Stimulated activated CD8-positive, alpha-beta memory T cell treated with anti-CD3 and anti-CD28 coated beads, Interleukin-7, amount 100 ng/mL, for 48 hours (primary cell): ENCODE data around the gene ZNF598.
A peak's percentile ranks its signal among the peaks of the same experiment; 100 is the strongest.
"Not testable (repeated sequence)": the region's sequence is repeated elsewhere in the genome, so short reads cannot be mapped to it uniquely, and the experiment has no call there.

ENCODE experiments used
- DNase-seq, 2 donors: peaks; one replicate each; pipeline ENCODE4 v3.0.0-alpha.2; 2020; ENCODE audit warnings: low read depth in 1 of 2; ENCODE audit errors: extremely low read depth in 1 of 2

The ZNF598 gene

DNA sequence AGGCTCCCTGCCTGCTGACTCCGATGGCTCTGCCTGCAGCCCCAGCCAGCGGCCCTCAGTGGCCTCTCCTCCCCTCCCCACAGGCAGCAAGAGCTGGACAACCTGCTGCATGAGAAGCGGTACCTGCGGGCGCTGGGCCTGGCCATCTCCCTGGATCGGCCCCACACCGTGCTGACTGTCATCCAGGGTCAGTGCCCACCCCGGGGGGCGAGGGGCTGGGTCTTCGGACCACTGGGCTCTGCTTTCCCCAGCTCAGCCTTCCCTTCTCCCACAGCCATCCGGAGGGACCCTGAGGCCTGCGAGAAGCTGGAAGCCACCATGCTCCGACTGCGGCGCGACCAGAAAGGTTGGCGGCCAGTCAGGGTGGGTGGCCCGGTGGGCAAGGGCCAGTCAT, 31.7 kb downstream of the ZNF598 start:
- DNase-seq, result no peak

DNA sequence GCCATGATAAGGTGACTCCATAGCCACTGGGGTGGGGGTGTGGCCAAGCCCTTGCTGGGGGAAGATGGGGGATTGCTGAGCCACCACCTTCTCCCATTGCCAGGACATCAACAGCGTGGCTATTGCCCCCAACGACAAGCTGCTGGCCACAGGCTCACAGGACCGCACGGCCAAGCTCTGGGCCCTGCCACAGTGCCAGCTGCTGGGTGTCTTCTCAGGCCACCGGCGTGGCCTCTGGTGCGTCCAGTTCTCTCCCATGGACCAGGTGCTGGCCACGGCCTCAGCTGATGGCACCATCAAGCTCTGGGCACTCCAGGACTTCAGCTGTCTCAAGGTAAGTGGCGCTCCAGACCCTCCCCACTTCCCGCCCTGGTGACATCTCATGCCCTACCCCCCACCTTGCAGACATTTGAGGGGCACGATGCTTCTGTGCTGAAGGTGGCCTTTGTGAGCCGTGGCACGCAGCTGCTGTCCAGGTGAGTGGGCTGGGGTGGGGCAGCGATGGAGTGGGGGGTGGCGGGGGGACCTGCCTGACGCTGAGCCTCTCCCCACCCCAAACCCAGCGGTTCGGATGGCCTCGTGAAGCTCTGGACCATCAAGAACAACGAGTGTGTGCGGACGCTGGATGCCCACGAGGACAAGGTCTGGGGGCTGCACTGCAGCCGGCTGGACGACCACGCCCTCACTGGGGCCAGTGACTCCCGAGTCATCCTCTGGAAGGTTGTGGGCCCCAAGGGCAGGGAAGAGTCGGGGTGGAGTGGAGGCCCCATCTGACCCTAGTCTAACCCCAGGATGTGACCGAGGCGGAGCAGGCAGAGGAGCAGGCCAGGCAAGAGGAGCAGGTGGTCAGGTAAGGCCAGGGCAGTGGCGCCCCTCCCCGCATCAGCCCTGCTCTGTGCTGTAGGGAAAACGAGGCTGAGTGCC, 32.4 kb downstream of the ZNF598 start:
- DNase-seq, result no peak

DNA sequence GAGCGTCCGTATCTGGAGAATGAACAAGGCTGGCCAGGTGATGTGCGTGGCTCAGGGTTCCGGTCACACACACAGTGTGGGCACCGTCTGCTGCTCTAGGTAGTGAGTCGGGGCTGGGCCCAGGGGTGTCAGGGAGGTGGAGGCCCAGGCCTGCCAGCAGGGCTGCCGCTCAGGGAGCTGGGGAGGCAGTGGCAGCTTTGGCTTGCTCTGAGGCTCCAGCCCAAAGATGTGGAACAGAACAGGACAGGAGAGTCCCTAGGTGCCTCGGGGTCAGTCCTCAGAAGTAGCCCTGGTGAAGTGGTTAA, 33.5 kb downstream of the ZNF598 start:
- DNase-seq, result no peak

DNA sequence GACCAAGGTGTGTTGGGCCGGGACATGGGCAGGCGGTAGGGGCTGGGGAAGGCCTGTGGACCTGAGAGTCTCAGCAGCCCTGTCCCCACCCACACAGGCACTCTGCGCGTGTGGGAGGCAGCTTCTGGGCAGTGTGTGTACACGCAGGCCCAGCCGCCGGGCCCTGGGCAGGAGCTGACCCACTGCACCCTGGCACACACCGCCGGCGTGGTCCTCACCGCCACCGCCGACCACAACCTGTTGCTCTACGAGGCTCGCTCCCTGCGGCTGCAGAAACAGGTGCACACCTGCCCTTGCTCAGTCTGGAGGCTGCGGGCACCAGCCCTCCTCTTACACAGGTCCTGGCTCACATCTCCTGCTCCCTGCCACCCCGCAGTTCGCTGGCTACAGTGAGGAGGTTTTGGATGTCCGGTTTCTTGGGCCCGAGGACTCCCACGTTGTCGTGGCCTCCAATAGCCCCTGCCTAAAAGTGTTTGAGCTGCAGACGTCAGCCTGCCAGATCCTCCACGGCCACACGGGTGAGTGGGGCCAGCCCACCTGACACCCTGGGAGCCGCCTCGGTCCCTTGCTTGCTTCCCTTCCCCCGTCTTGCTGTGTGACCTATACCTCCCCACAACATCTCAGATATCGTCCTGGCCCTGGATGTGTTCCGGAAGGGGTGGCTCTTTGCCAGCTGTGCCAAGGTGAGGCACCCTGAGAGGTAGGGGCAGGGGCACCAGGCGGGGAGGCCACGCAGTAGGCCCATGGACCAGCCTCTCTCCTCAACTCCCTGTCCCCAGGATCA, 34.0 kb downstream of the ZNF598 start:
- DNase-seq, result no peak

DNA sequence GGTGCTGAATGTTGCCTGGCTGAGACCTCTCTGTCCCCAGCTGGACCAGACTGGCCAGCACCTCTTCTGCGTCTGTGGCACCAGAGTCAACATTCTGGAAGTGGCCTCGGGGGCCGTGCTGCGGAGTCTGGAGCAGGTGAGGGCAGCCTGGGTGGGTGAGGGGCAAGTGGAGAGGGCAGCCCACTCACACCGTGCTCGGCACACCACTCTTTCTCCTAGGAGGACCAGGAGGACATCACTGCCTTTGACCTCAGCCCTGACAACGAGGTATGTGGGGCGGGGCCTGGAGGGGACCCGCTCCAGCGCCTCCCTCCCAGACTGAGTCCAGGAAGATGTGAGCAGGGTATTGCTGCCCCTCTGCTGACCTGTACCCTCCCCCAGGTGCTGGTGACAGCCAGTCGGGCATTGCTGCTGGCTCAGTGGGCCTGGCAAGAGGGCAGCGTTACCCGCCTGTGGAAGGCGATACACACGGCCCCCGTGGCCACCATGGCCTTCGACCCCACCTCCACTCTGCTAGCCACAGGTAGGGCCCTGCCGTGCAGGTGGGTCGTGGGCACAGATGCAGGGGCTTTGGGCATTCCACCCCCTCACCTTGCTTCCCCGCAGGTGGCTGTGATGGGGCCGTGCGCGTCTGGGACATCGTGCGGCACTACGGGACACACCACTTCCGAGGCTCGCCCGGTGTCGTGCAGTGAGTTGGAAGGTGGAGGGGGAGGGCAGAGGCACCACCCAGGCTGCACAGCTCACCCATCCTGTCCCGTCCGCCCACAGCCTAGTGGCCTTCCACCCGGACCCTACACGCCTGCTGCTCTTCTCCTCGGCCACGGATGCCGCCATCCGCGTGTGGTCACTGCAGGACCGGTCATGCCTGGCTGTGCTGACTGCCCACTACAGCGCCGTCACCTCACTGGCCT, 35.2 kb downstream of the ZNF598 start:
- DNase-seq, result no peak

DNA sequence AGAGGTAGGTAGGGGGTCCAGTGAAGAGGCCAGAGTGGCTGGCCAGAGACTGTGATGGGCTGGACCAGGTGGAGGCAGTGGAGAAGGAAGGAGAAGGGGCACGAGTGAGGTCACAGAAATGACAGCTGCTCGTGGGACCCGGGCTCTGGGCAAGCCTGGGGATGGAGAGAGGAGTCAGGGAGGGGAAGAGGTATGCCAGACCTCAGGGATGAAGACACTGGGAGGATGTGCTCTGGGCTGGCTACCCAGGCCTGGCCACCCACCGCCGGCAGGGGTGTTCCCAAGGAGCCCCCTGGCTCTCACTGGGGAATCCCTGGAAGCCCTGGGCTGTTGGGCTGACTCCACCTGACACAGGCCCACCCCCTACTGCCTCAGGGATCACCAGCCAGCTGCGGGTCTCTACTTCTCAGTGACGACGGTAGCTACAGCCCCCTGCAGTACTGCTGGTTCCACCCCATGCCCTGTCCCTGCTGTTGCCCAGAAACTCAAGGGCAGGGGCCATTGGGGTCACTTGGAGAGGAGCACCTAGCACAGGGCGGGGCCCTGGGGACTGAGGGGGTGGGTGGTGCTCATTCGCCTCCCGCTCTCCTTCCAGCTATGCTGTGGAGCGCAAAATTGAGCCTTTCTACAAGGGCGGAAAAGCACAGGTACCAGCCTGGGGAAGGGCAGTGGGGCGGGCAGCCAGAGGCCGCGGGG, 36.0 kb downstream of the ZNF598 start:
- DNase-seq, result no peak

DNA sequence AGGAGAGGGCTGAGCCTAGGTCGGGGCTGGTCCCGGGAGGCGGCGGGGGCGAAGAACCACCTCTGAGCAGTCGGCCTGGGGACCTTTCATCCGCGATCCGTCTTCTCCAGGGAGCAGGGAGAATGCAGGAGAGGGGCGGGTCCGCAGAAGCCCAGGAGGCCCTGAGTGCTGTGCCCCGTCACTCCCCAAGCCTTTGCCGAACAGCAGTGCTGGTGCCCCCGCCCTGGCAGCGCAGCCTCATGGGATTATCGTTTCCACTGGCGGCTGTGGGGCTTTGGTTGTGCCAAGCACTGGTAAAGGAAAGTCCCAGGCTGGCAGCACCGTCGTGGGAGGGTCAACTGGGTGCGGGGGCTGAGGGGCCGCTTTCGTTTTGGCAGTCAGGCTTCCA, 37.1 kb downstream of the ZNF598 start:
- DNase-seq, result no peak

DNA sequence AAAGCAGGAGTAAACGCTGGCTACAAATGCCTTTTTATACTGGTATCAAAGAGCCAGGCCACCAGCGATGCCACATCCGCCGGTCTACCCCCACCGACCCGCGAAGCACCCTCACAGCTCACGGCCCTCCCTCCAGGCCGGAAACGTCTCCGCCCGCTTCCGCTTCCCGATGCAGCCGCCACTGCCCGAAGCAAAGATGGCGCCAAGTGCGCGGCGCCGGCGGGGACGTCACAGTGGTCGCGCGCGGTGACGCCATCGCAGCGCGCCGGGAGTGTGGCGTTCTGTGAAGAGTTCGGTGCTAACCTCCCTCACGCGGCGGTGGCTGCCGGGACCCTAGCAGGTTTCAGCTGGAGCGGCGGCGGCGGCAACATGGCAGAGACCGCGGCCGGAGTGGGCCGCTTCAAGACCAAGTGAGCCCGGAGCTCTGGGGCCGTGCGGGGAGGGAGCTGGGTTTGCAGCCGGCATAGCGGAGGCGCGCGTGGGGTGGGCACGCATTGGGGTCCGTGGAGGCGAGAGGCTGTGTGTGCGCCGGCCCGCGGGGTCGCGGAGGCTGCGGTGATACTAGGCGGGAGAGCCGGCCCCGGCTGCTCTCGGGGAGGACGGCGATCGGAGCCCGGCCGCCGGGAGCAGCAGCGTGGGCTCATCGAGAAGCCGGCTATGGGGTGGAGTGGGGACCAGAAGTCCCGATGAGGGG, 37.7 kb downstream of the ZNF598 start, which contains the start of gene TBL3:
TBL3 (plus strand) TSS at position 258 of the 694 bp plus-strand sequence; CDS start at position 370, 112 bp downstream.
- peak; percentile 94 to 97 for DNase-seq

DNA sequence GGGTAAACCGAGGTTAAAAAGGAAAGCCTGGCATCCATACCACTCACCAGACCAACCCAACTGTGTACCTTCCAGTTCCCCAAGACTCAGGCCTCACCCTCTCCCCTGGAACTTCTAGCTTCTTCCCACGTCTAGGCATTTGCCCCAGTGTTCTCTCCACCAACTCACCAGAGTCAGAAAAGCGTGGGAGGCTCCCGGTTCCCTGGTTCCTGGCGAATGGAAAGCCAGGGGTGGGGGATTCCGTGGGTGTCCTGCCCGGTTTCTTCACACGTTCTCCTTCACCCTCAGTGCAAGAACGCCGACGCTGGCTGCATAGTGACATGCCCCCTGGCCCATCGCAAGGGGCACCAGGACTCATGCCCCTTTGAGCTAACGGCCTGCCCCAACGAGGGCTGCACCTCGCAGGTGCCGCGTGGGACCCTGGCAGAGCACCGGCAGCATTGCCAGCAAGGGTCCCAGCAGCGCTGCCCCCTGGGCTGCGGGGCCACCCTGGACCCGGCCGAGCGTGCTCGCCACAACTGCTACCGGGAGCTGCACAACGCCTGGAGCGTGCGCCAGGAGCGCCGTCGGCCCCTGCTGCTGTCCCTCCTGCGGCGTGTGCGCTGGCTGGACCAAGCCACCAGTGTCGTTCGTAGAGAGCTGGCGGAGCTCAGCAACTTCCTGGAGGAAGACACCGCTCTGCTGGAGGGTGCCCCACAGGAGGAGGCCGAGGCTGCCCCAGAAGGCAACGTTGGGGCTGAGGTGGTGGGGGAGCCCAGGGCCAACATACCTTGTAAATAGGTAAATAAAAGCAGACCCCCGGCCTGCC, 41.3 kb downstream of the ZNF598 start:
- DNase-seq, result no peak

DNA sequence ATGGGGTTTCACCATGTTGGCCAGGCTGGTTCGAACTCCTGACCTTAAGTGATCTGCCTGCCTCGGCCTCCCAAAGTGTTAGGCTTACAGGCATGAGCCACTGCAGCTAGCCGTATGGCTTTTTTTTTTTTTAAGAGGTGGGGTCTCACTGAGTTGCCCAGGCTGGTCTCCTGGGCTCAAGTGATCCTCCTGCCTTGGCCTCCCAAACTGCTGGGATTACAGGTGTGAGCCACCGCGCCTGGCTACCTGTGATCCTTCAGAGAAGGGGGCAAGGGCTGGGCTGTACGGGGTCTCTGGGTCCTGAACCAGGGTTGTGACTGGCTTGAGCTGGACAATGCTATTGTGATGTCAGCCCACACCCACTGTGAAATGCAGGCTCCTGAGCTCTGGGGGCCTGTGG, 43.2 kb downstream of the ZNF598 start, which contains the start of gene RNF151:
RNF151 (plus strand) TSS at position 397 of the 400 bp plus-strand sequence. CDS start 26 bp downstream, outside the sequence.
- DNase-seq, result no peak

DNA sequence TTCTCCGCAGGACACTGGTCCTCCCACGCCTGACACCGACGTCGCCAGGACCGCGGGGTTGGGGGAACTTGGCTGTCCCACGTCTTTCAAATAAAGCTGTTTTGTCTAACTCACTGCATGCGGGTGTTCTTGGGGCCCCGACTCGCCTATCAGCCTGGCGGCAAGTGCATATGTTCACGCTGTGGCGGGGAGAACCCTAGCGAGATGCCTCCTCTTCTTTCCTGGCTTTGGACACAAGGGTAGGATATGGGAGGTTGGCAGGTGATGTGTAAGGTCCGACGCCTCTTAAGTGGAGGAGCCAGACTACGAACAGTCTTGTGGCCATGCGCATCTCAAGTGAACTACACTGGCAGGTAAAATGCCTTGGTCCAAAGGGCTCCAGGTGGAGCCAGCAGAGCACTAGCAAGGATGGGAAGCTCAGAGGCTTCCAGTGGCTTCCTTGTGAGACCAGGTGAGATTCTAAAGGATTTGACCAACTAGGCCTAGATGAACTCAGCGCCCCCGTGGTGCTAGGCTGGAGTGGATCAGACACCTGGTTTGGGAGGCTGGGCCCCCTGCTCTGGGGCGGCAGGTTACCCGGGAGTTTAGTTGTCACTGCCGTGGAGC, 44.1 kb downstream of the ZNF598 start:
- no peak for DNase-seq

DNA sequence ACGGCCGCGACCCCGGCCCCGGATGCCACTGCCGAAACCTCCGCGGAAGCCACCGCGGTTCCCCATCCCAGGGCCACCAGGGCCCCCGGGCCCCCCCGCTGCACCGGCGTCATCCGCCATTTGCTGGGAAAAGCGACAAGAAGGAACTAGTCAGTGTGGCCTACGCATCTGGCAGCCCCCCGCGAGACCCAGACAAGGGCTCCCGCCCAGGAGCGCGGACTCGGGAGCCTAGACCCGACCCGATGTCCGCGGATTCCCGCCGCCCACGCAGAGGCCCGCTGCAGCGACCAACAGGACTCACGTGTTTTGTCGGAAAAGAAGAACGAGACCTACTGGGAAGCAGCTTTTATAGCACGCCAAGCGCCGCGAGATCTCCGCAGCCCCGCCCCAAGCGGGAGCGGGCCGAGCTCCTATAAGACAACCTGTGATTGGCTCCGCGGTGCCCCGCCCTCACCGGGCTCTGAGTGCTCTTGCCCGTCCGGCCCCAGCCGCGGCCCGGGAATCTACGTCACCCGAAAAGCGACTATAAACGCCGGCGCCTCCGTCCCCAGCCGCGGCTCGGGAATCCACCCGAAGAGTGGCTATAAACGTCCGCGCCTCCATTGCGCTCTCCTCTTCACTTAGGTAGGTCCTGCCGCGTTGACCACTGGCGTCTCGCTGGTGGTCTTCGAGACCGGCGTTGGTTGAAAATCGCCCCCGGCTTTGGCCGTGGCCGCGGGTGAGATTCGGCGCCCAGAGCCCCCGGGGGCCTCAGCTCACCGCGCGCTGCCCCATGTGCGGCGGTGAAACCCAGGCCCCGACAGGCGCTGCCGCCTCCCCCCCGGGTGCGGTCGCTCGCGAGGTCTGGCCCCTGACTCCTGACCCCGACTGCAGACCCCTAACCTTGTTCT, 44.9 kb downstream of the ZNF598 start, which contains the start of gene RPS2:
RPS2 (minus strand) TSS at position 321 of the 890 bp plus-strand sequence; CDS start at position 120, 201 bp downstream.
- DNase-seq, result peak; percentile 96

DNA sequence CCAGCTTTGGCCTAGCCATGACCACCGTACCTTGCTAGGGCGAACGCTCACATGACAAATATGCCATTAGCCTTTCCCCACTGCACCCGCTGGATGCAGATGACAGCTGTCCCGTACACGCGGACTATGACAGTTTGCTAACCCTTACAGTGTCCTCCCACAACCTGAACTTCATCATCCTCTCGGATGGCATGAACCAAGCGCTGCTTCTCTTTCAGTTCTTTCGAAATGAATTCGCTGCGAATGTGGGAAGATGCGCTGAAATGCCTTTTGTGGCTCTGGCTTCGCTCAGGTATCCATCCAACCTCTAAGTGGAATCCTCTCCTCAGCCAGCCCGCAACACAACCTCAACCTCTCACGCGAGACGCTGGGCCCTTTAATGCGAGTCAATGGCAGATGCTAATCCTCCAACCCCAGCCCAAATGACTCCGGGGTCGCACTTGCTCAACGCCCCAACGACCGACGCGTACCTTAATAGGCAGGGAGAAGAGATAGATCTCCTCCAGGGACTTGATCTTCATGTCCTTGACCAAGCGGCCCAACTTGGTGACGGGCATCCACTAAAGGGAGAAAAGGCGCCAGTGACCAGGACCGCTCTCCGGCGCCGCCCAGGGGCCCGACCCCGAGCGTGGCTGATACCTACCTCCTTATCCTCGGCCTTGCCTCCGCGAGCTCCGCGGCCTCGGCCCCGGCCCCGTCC, 45.7 kb downstream of the ZNF598 start:
- no peak for DNase-seq

DNA sequence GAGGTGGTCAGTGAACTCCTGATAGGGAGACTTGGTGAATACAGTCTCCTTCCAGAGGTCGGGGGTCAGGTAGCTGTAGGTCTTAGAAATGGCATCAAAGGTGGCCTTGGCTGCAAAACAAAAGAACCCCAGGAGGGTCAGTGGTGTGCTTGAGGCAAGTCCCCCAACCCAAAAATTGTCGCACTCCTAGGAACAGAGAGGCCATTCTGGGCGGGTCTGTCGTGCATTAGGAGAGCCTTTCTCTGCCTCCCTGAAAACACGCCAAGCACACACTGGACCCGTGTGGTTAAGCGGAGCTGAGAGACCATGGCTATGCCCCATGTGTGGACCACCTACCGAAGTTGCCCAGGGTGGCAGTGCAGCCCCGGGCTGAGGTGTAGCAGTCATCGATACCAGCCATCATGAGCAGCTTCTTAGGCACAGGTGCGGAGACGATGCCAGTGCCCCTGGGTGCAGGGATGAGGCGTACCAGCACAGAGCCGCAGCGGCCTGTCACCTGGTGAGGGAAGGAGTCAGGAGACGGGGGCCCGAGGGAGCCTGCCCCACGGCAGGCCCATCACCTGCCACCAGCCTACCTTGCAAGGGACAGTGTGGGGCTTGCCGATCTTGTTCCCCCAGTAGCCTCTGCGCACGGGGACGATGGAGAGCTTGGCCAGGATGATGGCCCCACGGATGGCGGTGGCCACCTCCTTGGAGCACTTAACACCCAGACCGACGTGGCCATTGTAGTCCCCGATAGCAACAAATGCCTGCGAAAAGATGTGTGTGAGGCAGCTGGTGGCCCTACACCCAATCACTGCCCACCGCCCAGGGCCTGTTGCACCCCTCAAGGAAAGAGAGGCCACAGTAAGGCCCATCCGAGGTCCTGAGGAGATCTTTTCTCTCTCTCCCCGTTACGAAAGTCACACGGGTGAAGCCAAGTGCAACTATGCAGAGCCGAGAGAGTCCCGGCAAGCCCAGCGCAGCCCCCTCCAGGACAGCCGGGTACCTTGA, 47.2 kb downstream of the ZNF598 start:
- not testable (repeated sequence) for DNase-seq

DNA sequence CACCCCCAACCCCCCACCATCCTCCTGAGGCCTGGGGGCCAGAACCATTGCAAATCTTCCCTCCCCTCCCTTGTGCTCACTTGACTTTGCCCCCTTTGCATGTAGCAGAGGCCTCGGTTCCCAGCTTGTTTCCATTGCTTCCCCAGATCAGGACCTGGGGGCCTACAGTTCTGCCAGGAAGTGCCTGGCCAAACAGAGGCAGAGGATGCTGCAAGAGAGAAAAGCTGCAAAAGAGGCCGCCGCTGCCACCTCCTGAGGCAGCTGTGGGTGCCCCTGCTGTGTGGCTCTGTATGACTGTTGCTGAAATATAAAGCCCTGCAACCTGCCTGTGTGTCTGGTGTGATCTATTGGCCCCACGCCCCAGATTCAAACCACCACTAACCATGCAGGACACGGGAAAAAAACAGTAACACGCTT, 48.0 kb downstream of the ZNF598 start:
- no peak for DNase-seq
